ENCODE results near the gene CELA3B. TPM values are rescaled to one million over a fixed set of nuclear protein-coding genes. Genes with fewer than 3 reads are reported as not detected.
A peak's percentile ranks its signal among the peaks of the same experiment; 100 is the strongest.

CELA3B gene
- total and polyA plus RNA-seq, 2 of the 13 experiments (the other 11 are each of a cell fraction or from before 2014, with no cell fraction given), result 0.34 TPM; not detected in 1

GRCh38 chr1:21963477-21964217 lies 13.2 kb upstream of the CELA3B start (continued):
- no peak for TF ChIP-seq MEIS1 (CRISPR knock-in tag; IDR thresholded peaks at IDR 0.05; ENCODE audit: borderline replicate concordance)
- no peak for TF ChIP-seq ZNF143 (CRISPR knock-in tag; IDR thresholded peaks at IDR 0.05)
- TF ChIP-seq SOX6 (IDR thresholded peaks at IDR 0.05), result no peak
- TF ChIP-seq SOX6 (CRISPR knock-in tag; IDR thresholded peaks at IDR 0.05), result no peak
- TF ChIP-seq ZNF446 (CRISPR knock-in tag; IDR thresholded peaks at IDR 0.05), result no peak
- TF ChIP-seq HIVEP1 (CRISPR knock-in tag; IDR thresholded peaks at IDR 0.05), result no peak

- in situ Hi-C loops (cut with HindIII; ENCODE audit: extremely low pct_ligation_motif_present, low pct_unique_long_range_greater_than_20kb), result loop anchor here (10.0 kb wide), 1 partner anchor 262 kb away; no protein-coding TSS in a partner anchor
- H3K36me3 ChIP-seq (replicated peaks in 1 of 2; ENCODE audit: control insufficient read depth in 1 of 2, insufficient read depth in 2 of 2, low read length in 2 of 2), result no peaks in the 10 kb centered on the region
- H3K4me2 ChIP-seq (ENCODE audit: low read depth, low read length), result no peak overlapping the region
- no peaks in the 10 kb centered on the region for H3K27me3 ChIP-seq (ENCODE audit: control insufficient read depth in 1 of 2, insufficient read depth in 2 of 2, low read length in 2 of 2)
- no TSS peak for BruUV-seq (replicated peaks)
- WGBS (ENCODE audit: low lambda C conversion rate), result 92% methylated on average over 13 of the region's 15 CpGs
- no peaks in the 10 kb centered on the region for H3K79me2 ChIP-seq (ENCODE audit: insufficient read depth, low read length)
- H3K4me3 ChIP-seq (replicated peaks in 1 of 3; ENCODE audit: insufficient read depth in 1 of 3, low read depth in 2 of 3, low read length in 3 of 3), result no peak overlapping the region
- H3K27ac ChIP-seq (ENCODE audit: extremely low read length, insufficient read depth, low read length), result no peak overlapping the region
- no peaks in the 10 kb centered on the region for H4K20me1 ChIP-seq (ENCODE audit: insufficient read depth, low read length)
- H2AFZ ChIP-seq (ENCODE audit: low read length), result no peak overlapping the region
- ATAC-seq (no peak), FAIRE-seq (no peak), DNase-seq (ENCODE audit: low spot score) (peak; percentile 34)
- ChIA-PET POLR2A (no interaction called here), CTCF (ENCODE audit: low intra/inter-chr PET ratio, low total read pairs) (no interaction called here)
- H3K4me1 ChIP-seq (ENCODE audit: insufficient read depth, low read length), result peaks cover 50% of the 10 kb centered on the region
- peak; percentile 55; the same call in 1 of the 2 replicates for TF ChIP-seq CREB1 (IDR thresholded peaks at IDR 0.05)
- TF ChIP-seq CREB1 (CRISPR knock-in tag; IDR thresholded peaks at IDR 0.05), result no peak
- peak; percentile 63 for TF ChIP-seq ATF7 (IDR thresholded peaks at IDR 0.05)
- no peak for TF ChIP-seq ATF7 (CRISPR knock-in tag; IDR thresholded peaks at IDR 0.05)
- TF ChIP-seq, protein P1, sequence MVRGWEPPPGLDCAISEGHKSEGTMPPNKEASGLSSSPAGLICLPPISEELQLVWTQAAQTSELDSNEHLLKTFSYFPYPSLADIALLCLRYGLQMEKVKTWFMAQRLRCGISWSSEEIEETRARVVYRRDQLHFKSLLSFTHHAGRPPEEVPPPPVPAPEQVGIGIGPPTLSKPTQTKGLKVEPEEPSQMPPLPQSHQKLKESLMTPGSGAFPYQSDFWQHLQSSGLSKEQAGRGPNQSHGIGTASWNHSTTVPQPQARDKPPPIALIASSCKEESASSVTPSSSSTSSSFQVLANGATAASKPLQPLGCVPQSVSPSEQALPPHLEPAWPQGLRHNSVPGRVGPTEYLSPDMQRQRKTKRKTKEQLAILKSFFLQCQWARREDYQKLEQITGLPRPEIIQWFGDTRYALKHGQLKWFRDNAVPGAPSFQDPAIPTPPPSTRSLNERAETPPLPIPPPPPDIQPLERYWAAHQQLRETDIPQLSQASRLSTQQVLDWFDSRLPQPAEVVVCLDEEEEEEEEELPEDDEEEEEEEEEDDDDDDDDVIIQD (CRISPR knock-in tag; IDR thresholded peaks at IDR 0.05; ENCODE audit: low read depth), result no peak
- no peak overlapping the region for H3K9ac ChIP-seq (ENCODE audit: insufficient read depth, low read depth, low read length)
- intact Hi-C loops (cut with micrococcal nuclease; ENCODE audit: unreplicated experiment), result no loop called here
- no peaks in the 10 kb centered on the region for H3K9me3 ChIP-seq (ENCODE audit: low read length)
Observed at GRCh38 chr1:21966247-21967000, 10.4 kb upstream of the CELA3B start.

Data from HepG2 (cell line).